IPS-15b (cell line): ENCODE results near the gene MT1H.

Source experiments
- H3K27me3 ChIP-seq: one replicate; pipeline ENCODE4 v1.6.1; 2013; ENCODE audit warnings: low read length; ENCODE audit not compliant: control insufficient read depth, insufficient read depth
- H3K36me3 ChIP-seq: one replicate; pipeline ENCODE4 v1.6.1; 2013; ENCODE audit warnings: low read length; ENCODE audit not compliant: control insufficient read depth, insufficient read depth
- H3K4me1 ChIP-seq: one replicate; pipeline ENCODE4 v1.6.1; 2013; ENCODE audit warnings: mild to moderate bottlenecking, low read length; ENCODE audit not compliant: control insufficient read depth, insufficient read depth
- H3K4me3 ChIP-seq: one replicate; pipeline ENCODE4 v1.5.1; 2013; ENCODE audit warnings: low read depth, low read length
- H3K9ac ChIP-seq: one replicate; pipeline ENCODE4 v1.6.1; 2013; ENCODE audit warnings: low read depth, mild to moderate bottlenecking, low read length
- H3K9me3 ChIP-seq: one replicate; pipeline ENCODE4 v1.6.1; 2013; ENCODE audit warnings: mild to moderate bottlenecking, low read length; ENCODE audit not compliant: control insufficient read depth, insufficient read depth

MT1H gene

DNA sequence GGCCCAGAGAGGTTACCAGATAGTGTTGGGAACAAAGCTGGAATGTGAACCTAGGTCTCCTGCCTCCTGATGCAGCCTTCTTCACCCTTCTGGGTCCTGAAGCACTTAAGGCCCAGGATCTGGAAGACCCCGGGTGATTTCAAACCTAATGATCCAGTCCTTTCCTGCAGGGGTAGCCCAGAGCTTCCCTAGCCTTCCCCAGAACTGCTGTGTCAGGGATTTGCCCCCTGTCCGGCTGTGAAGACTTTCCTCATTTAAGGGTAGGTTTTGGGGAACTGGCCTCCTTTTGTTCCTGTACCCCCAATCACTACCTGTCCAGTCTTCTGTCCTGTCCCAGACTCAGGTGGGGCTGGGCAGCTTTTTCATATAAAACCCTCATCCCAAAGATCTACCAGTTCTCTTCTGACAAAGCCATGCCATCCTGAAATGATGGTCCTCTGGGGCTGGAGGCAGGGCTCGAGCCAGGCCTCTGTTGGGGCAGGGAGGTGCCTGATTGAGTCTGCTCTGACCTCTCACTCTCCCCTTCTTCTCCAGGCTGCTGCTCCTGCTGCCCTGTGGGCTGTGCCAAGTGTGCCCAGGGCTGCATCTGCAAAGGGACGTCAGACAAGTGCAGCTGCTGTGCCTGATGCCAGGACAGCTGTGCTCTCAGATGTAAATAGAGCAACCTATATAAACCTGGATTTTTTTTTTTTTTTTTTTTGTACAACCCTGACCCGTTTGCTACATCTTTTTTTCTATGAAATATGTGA lies 14.0 kb downstream of the MT1H start:
- Histone ChIP-seq H3K9me3 (no peaks in the 10 kb centered on the region), H3K9ac (no peak overlapping the region), H3K36me3 (no peaks in the 10 kb centered on the region), H3K4me1 (peaks cover 9% of the 10 kb centered on the region), H3K4me3 (peak overlapping the region; percentile 89), H3K27me3 (peaks cover 45% of the 10 kb centered on the region)

DNA sequence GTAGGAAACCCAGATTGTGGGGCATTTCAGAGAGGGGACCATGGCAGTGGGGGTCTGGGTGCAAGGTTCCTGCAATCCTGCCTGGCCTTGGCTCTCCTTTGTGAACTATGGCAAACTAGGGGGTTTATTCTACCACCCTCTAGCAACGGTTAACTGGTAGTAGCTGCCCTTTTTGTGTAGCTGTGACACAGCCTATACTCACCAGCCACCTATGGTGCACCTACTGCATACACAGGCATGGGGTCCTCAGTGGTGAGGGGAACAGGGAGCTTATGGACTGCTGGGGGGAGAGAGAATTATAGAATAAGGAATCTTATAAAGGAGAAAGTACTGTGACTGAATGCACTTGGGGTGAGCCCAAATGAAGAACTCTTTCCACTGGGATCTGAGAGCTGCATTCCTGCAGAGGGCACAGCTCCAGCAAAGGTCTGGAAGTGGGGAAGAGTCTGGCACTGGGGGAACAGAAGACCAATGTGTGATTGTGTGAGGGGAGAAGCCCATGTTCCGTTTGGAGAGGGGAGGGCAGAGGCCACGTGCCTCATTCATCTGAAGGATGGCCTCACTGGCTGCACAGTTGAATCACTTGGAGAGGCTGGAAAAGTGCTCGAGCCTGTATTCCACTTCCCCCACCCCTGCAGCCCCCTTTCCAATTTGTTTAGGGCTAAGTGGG lies 14.8 kb downstream of the MT1H start:
- Histone ChIP-seq H3K4me1 (peaks cover 9% of the 10 kb centered on the region), H3K27me3 (peaks cover 38% of the 10 kb centered on the region), H3K9me3 (no peaks in the 10 kb centered on the region), H3K4me3 (no peak overlapping the region), H3K36me3 (no peaks in the 10 kb centered on the region), H3K9ac (no peak overlapping the region)

DNA sequence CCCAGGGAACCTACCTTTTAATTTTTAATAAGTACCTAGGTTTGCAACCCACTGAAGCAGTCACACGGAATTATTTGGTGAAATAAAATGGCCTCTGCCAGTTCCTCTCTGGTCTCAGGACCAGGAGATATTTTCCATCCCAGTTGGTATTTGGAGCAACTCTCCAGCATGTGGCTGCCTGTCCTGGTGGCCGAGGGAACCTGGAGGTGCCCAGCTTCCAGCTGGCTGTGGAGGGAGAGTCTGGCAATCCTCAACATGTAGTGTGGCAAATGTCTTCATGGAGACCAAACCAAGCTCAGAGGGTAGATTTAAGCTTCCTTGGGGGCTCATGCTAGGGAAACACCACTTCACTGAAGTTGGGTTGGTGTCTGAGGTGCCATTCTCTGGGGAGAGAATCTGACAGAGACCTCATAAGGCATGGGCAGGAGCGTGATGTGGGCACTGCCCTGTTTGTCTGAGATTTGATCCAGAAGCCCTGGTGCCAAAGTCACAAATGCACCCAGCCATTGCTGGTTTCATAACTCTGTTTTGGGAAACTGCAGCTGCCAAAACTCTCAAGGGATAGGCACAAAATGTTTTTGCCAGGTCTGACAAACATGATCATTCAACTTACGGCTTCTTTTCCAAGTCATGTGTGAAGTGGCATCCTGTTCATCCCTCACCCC lies 15.4 kb downstream of the MT1H start:
- Histone ChIP-seq H3K4me1 (peaks cover 9% of the 10 kb centered on the region), H3K27me3 (peaks cover 31% of the 10 kb centered on the region), H3K36me3 (no peaks in the 10 kb centered on the region), H3K9ac (no peak overlapping the region), H3K4me3 (no peak overlapping the region), H3K9me3 (no peaks in the 10 kb centered on the region)

- Histone ChIP-seq H3K4me3 (no peak overlapping the region), H3K9ac (no peak overlapping the region), H3K9me3 (no peaks in the 10 kb centered on the region), H3K4me1 (peaks cover 9% of the 10 kb centered on the region), H3K36me3 (no peaks in the 10 kb centered on the region), H3K27me3 (peaks cover 14% of the 10 kb centered on the region)
These were observed 17.1 kb downstream of the MT1H start for GRCh38 chr16:56686758-56687157.

- no peak overlapping the region for H3K4me3 ChIP-seq
- no peaks in the 10 kb centered on the region for H3K27me3 ChIP-seq
- H3K9ac ChIP-seq: no peak overlapping the region
- H3K9me3 ChIP-seq: no peaks in the 10 kb centered on the region
- no peaks in the 10 kb centered on the region for H3K4me1 ChIP-seq
- no peaks in the 10 kb centered on the region for H3K36me3 ChIP-seq
These were observed 19.1 kb downstream of the MT1H start for GRCh38 chr16:56688762-56689161.

DNA sequence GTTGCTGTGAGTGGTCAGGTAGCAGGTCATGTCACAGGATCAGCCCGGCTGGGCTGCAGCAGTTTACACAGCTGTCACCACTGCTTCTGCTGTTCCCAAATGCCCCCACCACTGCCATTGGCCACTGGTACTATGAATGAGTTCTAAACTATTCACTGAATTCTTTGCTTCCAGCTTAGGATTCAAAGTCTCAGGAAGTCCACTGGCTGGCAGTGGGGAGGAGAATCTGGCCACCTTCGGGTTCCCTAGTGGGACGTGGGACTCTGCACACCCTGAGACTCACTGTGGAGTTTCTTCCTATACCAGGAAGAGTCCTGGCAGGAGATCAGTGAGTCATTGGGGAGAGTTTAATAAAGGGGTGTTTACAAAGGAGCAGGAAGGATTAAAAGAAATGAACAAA lies 19.6 kb downstream of the MT1H start:
- no peaks in the 10 kb centered on the region for H3K27me3 ChIP-seq
- H3K4me3 ChIP-seq: no peak overlapping the region
- no peaks in the 10 kb centered on the region for H3K4me1 ChIP-seq
- H3K9ac ChIP-seq: no peak overlapping the region
- H3K36me3 ChIP-seq: no peaks in the 10 kb centered on the region
- no peaks in the 10 kb centered on the region for H3K9me3 ChIP-seq

- H3K27me3 ChIP-seq: no peaks in the 10 kb centered on the region
- no peak overlapping the region for H3K4me3 ChIP-seq
- no peak overlapping the region for H3K9ac ChIP-seq
- H3K9me3 ChIP-seq: no peaks in the 10 kb centered on the region
- H3K36me3 ChIP-seq: no peaks in the 10 kb centered on the region
- no peaks in the 10 kb centered on the region for H3K4me1 ChIP-seq
These were observed 21.0 kb downstream of the MT1H start for GRCh38 chr16:56690420-56691122.

GRCh38 chr16:56691885-56692284 lies 22.3 kb downstream of the MT1H start:
- Histone ChIP-seq H3K4me3 (no peak overlapping the region), H3K36me3 (no peaks in the 10 kb centered on the region), H3K27me3 (no peaks in the 10 kb centered on the region), H3K4me1 (no peaks in the 10 kb centered on the region), H3K9me3 (no peaks in the 10 kb centered on the region), H3K9ac (no peak overlapping the region)

GRCh38 chr16:56695246-56695645 lies 25.6 kb downstream of the MT1H start:
- Histone ChIP-seq H3K9me3 (no peaks in the 10 kb centered on the region), H3K27me3 (no peaks in the 10 kb centered on the region), H3K4me3 (no peak overlapping the region), H3K9ac (no peak overlapping the region), H3K36me3 (no peaks in the 10 kb centered on the region), H3K4me1 (no peaks in the 10 kb centered on the region)

- Histone ChIP-seq H3K27me3 (peaks cover 3% of the 10 kb centered on the region), H3K4me1 (peaks cover 4% of the 10 kb centered on the region), H3K4me3 (no peak overlapping the region), H3K9me3 (no peaks in the 10 kb centered on the region), H3K36me3 (no peaks in the 10 kb centered on the region), H3K9ac (no peak overlapping the region)
These were observed 28.0 kb downstream of the MT1H start for GRCh38 chr16:56697456-56698155.

GRCh38 chr16:56700195-56700594 lies 30.6 kb downstream of the MT1H start:
- H3K4me1 ChIP-seq: peaks cover 4% of the 10 kb centered on the region
- H3K27me3 ChIP-seq: peaks cover 8% of the 10 kb centered on the region
- H3K4me3 ChIP-seq: no peak overlapping the region
- H3K9me3 ChIP-seq: no peaks in the 10 kb centered on the region
- no peaks in the 10 kb centered on the region for H3K36me3 ChIP-seq
- no peak overlapping the region for H3K9ac ChIP-seq
